Prostate gland (tissue), 2 donors: ENCODE data around the gene NOD2. TPM values are rescaled to one million over a fixed set of nuclear protein-coding genes. Genes with fewer than 3 reads are reported as not detected.

Experiments used
- DNase-seq: peaks from one replicate; pipeline ENCODE4 v3.0.0-alpha.2; 2019; ENCODE audit warnings: low spot score
- H3K27ac ChIP-seq, 2 donors: fragments of 200-600 bp; sonication (generic); 2 replicates each; pipeline ENCODE4 v1.5.1; 2017 to 2019
- H3K27me3 ChIP-seq: fragments of 200-600 bp; sonication (generic); replicated peaks from 2 replicates; pipeline ENCODE4 v1.5.1; 2019; ENCODE audit not compliant: insufficient read depth
- H3K36me3 ChIP-seq, 2 donors: fragments of 200-600 bp; sonication (generic); 1 replicate in 1 of 2; 2 replicates in 1 of 2; pipeline versions ENCODE4 v1.5.1 to v1.8.1; 2017 to 2019
- H3K4me1 ChIP-seq: fragments of 200-600 bp; sonication (generic); replicated peaks from 2 replicates; pipeline ENCODE4 v1.5.1; 2019
- H3K4me3 ChIP-seq, 2 donors: fragments of 200-600 bp; sonication (generic); 2 replicates each; pipeline ENCODE4 v1.5.1; 2017 to 2019
- H3K9me3 ChIP-seq: fragments of 200-600 bp; sonication (generic); 2 replicates; pipeline ENCODE4 v1.5.1; 2017
- CTCF ChIP-seq, 4 experiments: fragments of 200-600 bp in 2 of 4; fragments of 450-650 bp in 2 of 4; sonication (generic) in 2 of 4; IDR thresholded peaks; 1 replicate in 3 of 4; 2 replicates in 1 of 4; pipeline ENCODE4 v1.5.1; 2016 to 2019; ENCODE audit warnings: antibody characterized with exemption in 4 of 4, mild to moderate bottlenecking in 2 of 4, moderate library complexity in 2 of 4
- POLR2A ChIP-seq: fragments of 450-650 bp; IDR thresholded peaks from one replicate; pipeline ENCODE4 v1.6.1; 2016; ENCODE audit warnings: antibody characterized with exemption, mild to moderate bottlenecking
- POLR2AphosphoS5 ChIP-seq: sonication (generic); formaldehyde crosslinking; IDR thresholded peaks from one replicate; pipeline ENCODE4 v1.6.1; 2017; ENCODE audit warnings: antibody characterized with exemption
- WGBS: methylation state at CpG from one replicate; pipeline ENCODE4 v1.1.5; 2018; 5-methylcytosine and 5-hydroxymethylcytosine counted together
- intact Hi-C: fragments of 100-400 bp; cut with DNase I; formaldehyde crosslinking; loops from one replicate; pipeline ENCODE4 v1.14.2; 2022
- total RNA-seq, 2 donors: library from RNA; depleted of rRNA; stranded (reverse); fragments of >200 nt; gene quantifications; one replicate each; pipeline ENCODE4 v1.1.0, GENCODE V29; 2016

The NOD2 gene
- total RNA-seq, 2 donors from 2014 or later = 2.8 to 5.6 TPM

GRCh38 chr16:50731130-50731988 is 38.0 kb downstream of the NOD2 start:
- no peaks in the 10 kb centered on the region for H3K4me1 ChIP-seq
- 61% methylated on average over 6 of the region's 6 CpGs for WGBS
- H3K27ac ChIP-seq = no peak overlapping the region
- intact Hi-C loops = no loop called here
- H3K4me3 ChIP-seq = no peak overlapping the region
- TF ChIP-seq POLR2AphosphoS5 (no peak), POLR2A (no peak), CTCF (IDR thresholded peaks at IDR 0.05) (no peak)
- no peaks in the 10 kb centered on the region for H3K9me3 ChIP-seq
- no peak for DNase-seq
- H3K27me3 ChIP-seq = no peaks in the 10 kb centered on the region
- no peaks in the 10 kb centered on the region for H3K36me3 ChIP-seq

GRCh38 chr16:50731989-50732832 is 38.8 kb downstream of the NOD2 start:
- Histone ChIP-seq H3K36me3 (no peaks in the 10 kb centered on the region), H3K4me3 (no peak overlapping the region), H3K27ac (no peak overlapping the region), H3K27me3 (no peaks in the 10 kb centered on the region), H3K4me1 (no peaks in the 10 kb centered on the region), H3K9me3 (no peaks in the 10 kb centered on the region)
- TF ChIP-seq POLR2A (no peak), CTCF (IDR thresholded peaks at IDR 0.05) (no peak), POLR2AphosphoS5 (no peak)
- 69% methylated on average over 10 of the region's 10 CpGs for WGBS
- no peak for DNase-seq
- intact Hi-C loops = no loop called here

GRCh38 chr16:50733468-50733867 is 40.1 kb downstream of the NOD2 start:
- H3K36me3 ChIP-seq = no peaks in the 10 kb centered on the region
- no peaks in the 10 kb centered on the region for H3K27me3 ChIP-seq
- 89% methylated on average over 7 of the region's 7 CpGs for WGBS
- no peaks in the 10 kb centered on the region for H3K4me1 ChIP-seq
- H3K4me3 ChIP-seq = no peak overlapping the region
- DNase-seq = no peak
- intact Hi-C loops = no loop called here
- H3K27ac ChIP-seq = no peak overlapping the region
- TF ChIP-seq POLR2A (no peak), POLR2AphosphoS5 (no peak), CTCF (IDR thresholded peaks at IDR 0.05) (no peak)
- H3K9me3 ChIP-seq = no peaks in the 10 kb centered on the region

GRCh38 chr16:50735629-50736122 is 42.3 kb downstream of the NOD2 start:
- Histone ChIP-seq H3K27me3 (no peaks in the 10 kb centered on the region), H3K4me1 (no peaks in the 10 kb centered on the region), H3K9me3 (no peaks in the 10 kb centered on the region), H3K27ac (no peak overlapping the region), H3K36me3 (no peaks in the 10 kb centered on the region), H3K4me3 (no peak overlapping the region)
- TF ChIP-seq POLR2AphosphoS5 (no peak), POLR2A (no peak), CTCF (IDR thresholded peaks at IDR 0.05) (no peak)
- no peak for DNase-seq
- intact Hi-C loops = no loop called here
- WGBS = 84% methylated on average over 7 of the region's 7 CpGs
